Measurements from ENCODE around the gene PPT1.

Gene PPT1

DNA sequence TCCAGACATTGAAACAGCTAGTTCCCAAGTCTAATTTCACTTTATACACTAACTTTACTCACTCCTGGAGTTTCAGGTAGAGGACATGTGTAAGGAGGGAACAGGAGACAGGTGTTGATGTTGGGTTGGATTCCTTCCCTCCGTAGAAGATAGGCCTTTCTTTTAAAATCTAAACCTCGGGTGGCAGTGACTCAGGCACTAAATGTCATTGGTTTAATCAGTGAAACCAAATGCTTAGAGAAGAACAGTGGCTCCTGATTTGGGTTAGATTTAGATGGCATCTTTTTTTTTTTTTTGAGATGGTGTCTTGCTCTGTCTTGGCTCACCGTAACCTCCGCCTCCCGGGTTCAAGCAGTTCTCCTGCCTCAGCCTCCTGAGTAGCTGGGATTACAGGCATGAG lies 49.3 kb downstream of the PPT1 start:
- H3K4me3 ChIP-seq (ENCODE audit: low read depth in 1 of 2, low read length in 2 of 2), result no peak overlapping the region
- peak overlapping the region; percentile 32 for H3K27ac ChIP-seq (ENCODE audit: low read depth, low read length)
- no peaks in the 10 kb centered on the region for H3K27me3 ChIP-seq (ENCODE audit: control insufficient read depth in 1 of 2, insufficient read depth in 2 of 2, low read length in 2 of 2)
- no peaks in the 10 kb centered on the region for H3K36me3 ChIP-seq (ENCODE audit: insufficient read depth, low read length)
- H3K9ac ChIP-seq (ENCODE audit: low read length), result no peak overlapping the region
- H3K9me3 ChIP-seq (ENCODE audit: low read length), result no peaks in the 10 kb centered on the region
- H3K4me1 ChIP-seq (ENCODE audit: insufficient read depth, low read length), result peaks cover 60% of the 10 kb centered on the region

DNA sequence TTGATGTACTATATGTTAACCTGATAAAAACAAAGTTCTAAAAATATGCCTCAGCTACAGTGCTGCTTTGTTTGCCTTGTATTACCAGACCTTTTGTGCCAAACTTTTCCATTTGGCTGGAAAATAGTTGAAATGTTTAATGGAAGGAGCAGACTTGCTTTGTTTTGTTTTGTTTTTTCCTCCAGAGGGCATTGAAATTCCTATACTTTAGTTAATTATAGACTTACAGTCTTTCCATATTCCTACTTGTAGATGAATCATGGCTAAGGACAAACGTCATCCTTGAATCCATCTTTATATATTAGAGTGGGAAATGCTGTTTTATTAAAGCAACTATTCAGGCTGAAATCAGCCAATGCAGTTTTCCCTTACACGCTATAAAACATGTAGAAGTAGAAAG lies 49.8 kb downstream of the PPT1 start:
- no peaks in the 10 kb centered on the region for H3K36me3 ChIP-seq (ENCODE audit: insufficient read depth, low read length)
- H3K9ac ChIP-seq (ENCODE audit: low read length), result no peak overlapping the region
- peaks cover 65% of the 10 kb centered on the region for H3K4me1 ChIP-seq (ENCODE audit: insufficient read depth, low read length)
- H3K4me3 ChIP-seq (ENCODE audit: low read depth in 1 of 2, low read length in 2 of 2), result no peak overlapping the region
- H3K27ac ChIP-seq (ENCODE audit: low read depth, low read length), result no peak overlapping the region
- H3K9me3 ChIP-seq (ENCODE audit: low read length), result no peaks in the 10 kb centered on the region
- no peaks in the 10 kb centered on the region for H3K27me3 ChIP-seq (ENCODE audit: control insufficient read depth in 1 of 2, insufficient read depth in 2 of 2, low read length in 2 of 2)

DNA sequence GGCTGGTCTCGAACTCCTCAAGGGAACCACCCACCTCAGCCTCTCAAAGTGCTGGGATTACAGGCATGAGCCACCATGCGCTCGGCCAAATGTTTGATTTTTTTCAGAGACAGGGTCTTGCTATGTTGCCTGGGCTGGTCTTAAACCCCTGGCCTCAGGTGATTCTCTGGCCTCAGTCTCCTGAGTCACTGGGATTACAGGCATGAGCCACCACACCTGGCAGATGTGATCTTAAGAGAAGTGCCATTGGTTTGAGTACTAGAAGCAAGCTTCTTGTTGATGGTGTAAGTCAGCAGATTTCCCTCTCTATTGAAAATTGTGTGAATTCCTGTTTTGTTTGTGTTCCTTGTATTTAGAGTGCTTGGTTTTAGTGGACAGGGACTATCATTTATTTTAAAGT lies 51.3 kb downstream of the PPT1 start:
- H3K9me3 ChIP-seq (ENCODE audit: low read length), result no peaks in the 10 kb centered on the region
- H3K9ac ChIP-seq (ENCODE audit: low read length), result no peak overlapping the region
- no peaks in the 10 kb centered on the region for H3K36me3 ChIP-seq (ENCODE audit: insufficient read depth, low read length)
- H3K4me3 ChIP-seq (ENCODE audit: low read depth in 1 of 2, low read length in 2 of 2), result no peak overlapping the region
- H3K27me3 ChIP-seq (ENCODE audit: control insufficient read depth in 1 of 2, insufficient read depth in 2 of 2, low read length in 2 of 2), result no peaks in the 10 kb centered on the region
- peaks cover 63% of the 10 kb centered on the region for H3K4me1 ChIP-seq (ENCODE audit: insufficient read depth, low read length)
- no peak overlapping the region for H3K27ac ChIP-seq (ENCODE audit: low read depth, low read length)

DNA sequence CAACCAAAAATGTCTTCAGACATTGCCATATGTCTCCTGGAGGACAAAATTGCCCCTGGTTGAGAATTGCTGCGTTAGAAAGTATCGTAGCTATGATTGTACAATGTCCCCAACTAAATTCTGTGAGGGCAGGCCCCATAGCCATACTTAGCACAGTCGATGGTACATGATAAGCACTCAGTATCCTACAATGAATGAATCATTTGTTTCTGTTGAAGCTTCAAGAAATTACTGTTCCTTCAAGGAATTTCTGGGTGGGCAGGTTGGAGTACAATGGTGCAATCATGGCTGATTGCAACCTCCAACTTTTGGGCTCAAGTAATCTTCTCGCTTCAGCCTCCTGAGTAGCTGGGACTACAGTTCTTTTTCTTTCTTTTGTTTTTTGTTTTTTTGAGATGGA lies 51.9 kb downstream of the PPT1 start:
- H3K36me3 ChIP-seq (ENCODE audit: insufficient read depth, low read length), result no peaks in the 10 kb centered on the region
- H3K9ac ChIP-seq (ENCODE audit: low read length), result no peak overlapping the region
- no peaks in the 10 kb centered on the region for H3K9me3 ChIP-seq (ENCODE audit: low read length)
- H3K4me3 ChIP-seq (ENCODE audit: low read depth in 1 of 2, low read length in 2 of 2), result no peak overlapping the region
- H3K27ac ChIP-seq (ENCODE audit: low read depth, low read length), result no peak overlapping the region
- peaks cover 59% of the 10 kb centered on the region for H3K4me1 ChIP-seq (ENCODE audit: insufficient read depth, low read length)
- no peaks in the 10 kb centered on the region for H3K27me3 ChIP-seq (ENCODE audit: control insufficient read depth in 1 of 2, insufficient read depth in 2 of 2, low read length in 2 of 2)

DNA sequence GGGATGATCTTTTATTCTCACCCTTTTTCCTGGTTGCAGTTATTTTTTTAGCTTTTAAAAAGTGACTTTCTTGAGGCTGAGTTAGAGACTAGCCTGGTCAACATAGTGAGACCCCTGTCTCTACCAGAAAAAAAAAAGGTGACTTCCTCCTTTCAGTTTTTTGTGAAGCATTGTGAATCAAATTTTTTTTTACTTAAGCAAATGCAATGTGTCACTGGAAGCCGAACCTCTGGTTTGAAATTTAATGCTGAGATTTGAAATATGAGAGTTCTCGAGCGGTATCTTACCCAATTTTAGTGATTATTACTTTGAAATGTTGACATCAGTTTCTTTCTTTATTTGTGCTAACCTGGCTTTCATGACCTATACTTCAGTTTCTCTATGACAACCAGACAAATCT lies 52.9 kb downstream of the PPT1 start:
- Histone ChIP-seq H3K4me3 (ENCODE audit: low read depth in 1 of 2, low read length in 2 of 2) (no peak overlapping the region), H3K27ac (ENCODE audit: low read depth, low read length) (no peak overlapping the region), H3K36me3 (ENCODE audit: insufficient read depth, low read length) (no peaks in the 10 kb centered on the region), H3K9me3 (ENCODE audit: low read length) (no peaks in the 10 kb centered on the region), H3K4me1 (ENCODE audit: insufficient read depth, low read length) (peaks cover 52% of the 10 kb centered on the region), H3K27me3 (ENCODE audit: control insufficient read depth in 1 of 2, insufficient read depth in 2 of 2, low read length in 2 of 2) (no peaks in the 10 kb centered on the region), H3K9ac (ENCODE audit: low read length) (no peak overlapping the region)

DNA sequence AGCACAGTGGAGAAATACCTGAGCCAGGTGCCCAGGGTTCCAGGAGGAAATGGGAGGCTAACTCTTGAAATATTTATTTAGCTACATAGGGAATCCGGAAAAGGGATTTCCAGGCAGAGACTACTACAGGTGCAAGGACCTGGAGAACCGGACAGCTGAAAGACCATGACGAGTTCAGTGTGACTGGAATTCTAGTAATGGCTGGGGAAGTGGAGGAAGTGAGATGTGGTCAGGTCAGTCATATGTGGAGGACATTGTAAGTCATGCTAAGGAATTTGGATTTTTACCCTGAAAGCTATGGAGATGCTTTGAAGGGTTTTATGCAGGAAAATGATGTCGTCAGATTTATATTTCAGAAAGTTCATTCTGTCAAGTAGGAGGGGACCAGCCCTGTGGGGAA lies 54.7 kb downstream of the PPT1 start:
- no peaks in the 10 kb centered on the region for H3K27me3 ChIP-seq (ENCODE audit: control insufficient read depth in 1 of 2, insufficient read depth in 2 of 2, low read length in 2 of 2)
- peak overlapping the region in 1 of 2 donors; percentile 36 for H3K4me3 ChIP-seq (ENCODE audit: low read depth in 1 of 2, low read length in 2 of 2)
- no peaks in the 10 kb centered on the region for H3K9me3 ChIP-seq (ENCODE audit: low read length)
- no peak overlapping the region for H3K27ac ChIP-seq (ENCODE audit: low read depth, low read length)
- H3K9ac ChIP-seq (ENCODE audit: low read length), result peak overlapping the region; percentile 1
- H3K4me1 ChIP-seq (ENCODE audit: insufficient read depth, low read length), result peaks cover 45% of the 10 kb centered on the region
- H3K36me3 ChIP-seq (ENCODE audit: insufficient read depth, low read length), result no peaks in the 10 kb centered on the region

DNA sequence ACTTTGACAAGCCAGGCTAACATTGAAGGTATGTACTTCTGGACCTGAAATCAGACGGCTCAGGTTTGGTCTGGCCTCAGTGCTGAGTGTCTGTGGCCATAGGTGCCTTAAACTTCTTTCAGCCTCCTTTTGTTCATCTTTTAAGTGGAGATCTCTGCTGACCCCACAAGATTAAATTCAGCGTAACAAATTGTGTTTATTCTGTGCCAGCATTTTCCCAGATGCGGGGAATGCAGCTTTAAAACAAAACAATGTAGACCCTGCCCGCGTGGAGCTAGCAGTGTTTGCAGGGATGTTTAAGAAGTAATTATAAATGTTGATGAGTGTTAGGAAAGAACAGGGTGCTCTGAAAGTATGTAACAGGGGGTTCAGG lies 55.6 kb downstream of the PPT1 start:
- H3K9ac ChIP-seq (ENCODE audit: low read length), result peak overlapping the region; percentile 85
- peaks cover 43% of the 10 kb centered on the region for H3K4me1 ChIP-seq (ENCODE audit: insufficient read depth, low read length)
- no peaks in the 10 kb centered on the region for H3K27me3 ChIP-seq (ENCODE audit: control insufficient read depth in 1 of 2, insufficient read depth in 2 of 2, low read length in 2 of 2)
- peak overlapping the region; percentile 92 for H3K27ac ChIP-seq (ENCODE audit: low read depth, low read length)
- H3K4me3 ChIP-seq (ENCODE audit: low read depth in 1 of 2, low read length in 2 of 2), result peak overlapping the region; percentile 78 to 81
- H3K9me3 ChIP-seq (ENCODE audit: low read length), result no peaks in the 10 kb centered on the region
- no peaks in the 10 kb centered on the region for H3K36me3 ChIP-seq (ENCODE audit: insufficient read depth, low read length)

DNA sequence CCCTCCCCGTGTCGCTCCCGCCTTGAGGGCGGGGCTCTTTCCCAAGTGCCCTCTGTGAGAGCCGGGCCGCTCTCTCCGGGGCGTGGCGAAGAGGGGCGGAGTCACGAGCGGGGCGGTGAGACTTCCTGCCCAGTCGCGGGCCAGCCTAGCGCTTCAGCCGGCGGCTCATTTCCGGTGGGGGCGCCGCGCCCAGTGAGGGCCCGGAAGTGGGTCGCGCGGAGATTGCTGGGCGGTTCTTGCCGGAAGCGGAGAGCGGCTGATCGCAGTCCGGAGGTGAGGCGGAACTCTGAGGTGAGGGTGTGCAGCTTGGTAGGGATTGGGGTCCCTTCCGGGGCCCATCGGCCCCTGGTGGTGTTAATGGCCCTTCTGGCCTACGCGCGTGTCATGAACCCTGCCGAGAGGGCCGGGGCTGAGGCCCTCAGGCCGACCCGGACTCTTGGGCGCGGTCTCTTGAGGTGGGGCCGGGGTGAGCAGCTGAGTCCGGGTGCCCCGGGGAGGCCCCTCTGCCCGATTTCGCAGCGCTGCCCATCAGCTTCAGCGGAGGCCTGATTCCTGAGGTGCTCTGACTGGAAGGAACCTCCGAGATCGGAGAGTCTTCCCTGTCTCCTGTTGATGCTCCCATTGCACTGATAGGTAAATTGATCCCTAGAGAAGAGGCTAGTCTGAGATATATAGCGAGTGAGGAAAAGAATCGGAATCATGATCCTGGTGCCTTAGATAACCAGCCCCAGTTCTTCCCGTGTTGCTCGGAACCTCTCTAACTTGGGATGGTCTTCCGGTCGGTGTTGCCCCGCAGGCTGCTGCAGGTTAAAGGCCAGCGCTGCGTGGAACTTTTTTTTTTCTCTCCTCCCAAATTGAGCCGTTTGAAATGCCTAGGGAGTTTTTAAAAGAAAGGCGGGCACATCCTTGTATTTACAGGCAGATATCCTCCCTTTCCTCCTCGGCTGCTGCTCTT lies 56.3 kb downstream of the PPT1 start, which contains the start of gene CAP1:
TSS of gene CAP1 (plus strand) at position 219 of the 955 bp plus-strand sequence. CDS start 18,618 bp downstream, outside the sequence.
- Histone ChIP-seq H3K9ac (ENCODE audit: low read length) (peak within 1 kb of the TSS; percentile 98), H3K4me1 (ENCODE audit: insufficient read depth, low read length) (peaks cover 43% of the 10 kb centered on the region), H3K9me3 (ENCODE audit: low read length) (no peaks in the 10 kb centered on the region), H3K4me3 (ENCODE audit: low read depth in 1 of 2, low read length in 2 of 2) (peak within 1 kb of the TSS; percentile 78 to 81), H3K27ac (ENCODE audit: low read depth, low read length) (peak within 1 kb of the TSS; percentile 94), H3K36me3 (ENCODE audit: insufficient read depth, low read length) (no peaks in the 10 kb centered on the region), H3K27me3 (ENCODE audit: control insufficient read depth in 1 of 2, insufficient read depth in 2 of 2, low read length in 2 of 2) (no peaks in the 10 kb centered on the region)

DNA sequence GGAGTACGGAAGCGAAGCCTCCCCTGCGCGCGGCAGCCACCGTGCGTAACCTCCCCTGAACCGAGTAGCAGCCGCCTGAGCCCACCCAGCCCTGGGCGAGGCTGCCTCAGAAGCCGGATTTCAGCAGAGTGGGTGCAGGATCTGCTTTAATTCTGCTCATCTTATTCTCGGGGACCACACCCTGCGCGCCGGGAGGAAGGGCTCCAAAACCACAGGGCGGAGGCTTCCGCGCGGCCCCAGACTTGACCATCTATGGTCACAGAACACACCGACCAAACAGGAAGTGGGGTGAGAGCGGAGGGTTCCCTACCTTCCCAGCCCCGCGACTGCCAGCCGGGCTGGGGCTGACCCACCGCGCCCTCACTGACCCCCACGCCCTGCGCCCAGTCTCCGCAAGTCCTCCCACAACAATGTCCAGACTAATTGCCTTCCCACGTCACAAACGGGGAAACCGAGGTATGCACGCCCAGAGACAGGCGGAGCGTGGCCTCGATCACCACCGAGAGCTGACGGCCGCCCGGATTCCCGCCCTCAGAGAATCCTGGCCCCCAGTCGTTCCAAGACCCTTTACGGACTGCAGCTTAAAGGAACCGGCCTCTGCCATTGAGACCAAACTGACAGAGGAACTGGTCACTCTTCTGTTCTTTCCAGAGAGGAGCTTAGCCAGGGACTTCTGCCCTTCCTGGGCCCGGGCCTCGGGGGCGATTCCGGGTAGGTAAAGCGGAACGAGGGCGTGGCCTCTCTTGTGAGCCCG lies 57.1 kb downstream of the PPT1 start:
- H3K9me3 ChIP-seq (ENCODE audit: low read length), result no peaks in the 10 kb centered on the region
- peaks cover 40% of the 10 kb centered on the region for H3K4me1 ChIP-seq (ENCODE audit: insufficient read depth, low read length)
- H3K27me3 ChIP-seq (ENCODE audit: control insufficient read depth in 1 of 2, insufficient read depth in 2 of 2, low read length in 2 of 2), result no peaks in the 10 kb centered on the region
- peak overlapping the region; percentile 70 to 81 for H3K4me3 ChIP-seq (ENCODE audit: low read depth in 1 of 2, low read length in 2 of 2)
- H3K36me3 ChIP-seq (ENCODE audit: insufficient read depth, low read length), result no peaks in the 10 kb centered on the region
- peak overlapping the region; percentile 94 for H3K27ac ChIP-seq (ENCODE audit: low read depth, low read length)
- H3K9ac ChIP-seq (ENCODE audit: low read length), result peak overlapping the region; percentile 98

DNA sequence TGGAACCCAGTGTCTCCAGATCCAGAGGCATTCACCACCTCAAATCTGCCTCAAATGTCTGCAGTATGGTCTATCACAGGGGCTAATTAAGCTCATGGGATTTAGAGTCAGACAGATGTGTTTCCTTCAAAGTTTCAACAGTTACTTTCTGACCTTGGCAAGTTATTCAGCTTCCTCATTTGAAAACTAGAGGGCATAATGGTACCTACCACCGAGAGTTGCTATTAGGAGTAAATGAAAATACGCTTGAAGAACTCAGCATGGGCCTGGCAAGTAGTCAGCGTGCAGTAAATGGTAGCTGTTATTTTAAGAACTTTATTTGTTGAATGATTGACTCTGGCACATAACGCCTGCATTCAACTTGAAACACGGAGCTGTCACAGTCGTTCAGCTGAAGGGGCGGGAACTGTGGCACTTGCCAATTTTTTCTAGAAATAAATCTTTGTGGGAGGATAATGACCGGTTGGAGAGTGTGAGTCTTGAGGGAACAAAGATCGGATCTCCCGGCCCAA lies 57.8 kb downstream of the PPT1 start:
- Histone ChIP-seq H3K9me3 (ENCODE audit: low read length) (no peaks in the 10 kb centered on the region), H3K27ac (ENCODE audit: low read depth, low read length) (peak overlapping the region; percentile 94), H3K4me1 (ENCODE audit: insufficient read depth, low read length) (peaks cover 40% of the 10 kb centered on the region)

DNA sequence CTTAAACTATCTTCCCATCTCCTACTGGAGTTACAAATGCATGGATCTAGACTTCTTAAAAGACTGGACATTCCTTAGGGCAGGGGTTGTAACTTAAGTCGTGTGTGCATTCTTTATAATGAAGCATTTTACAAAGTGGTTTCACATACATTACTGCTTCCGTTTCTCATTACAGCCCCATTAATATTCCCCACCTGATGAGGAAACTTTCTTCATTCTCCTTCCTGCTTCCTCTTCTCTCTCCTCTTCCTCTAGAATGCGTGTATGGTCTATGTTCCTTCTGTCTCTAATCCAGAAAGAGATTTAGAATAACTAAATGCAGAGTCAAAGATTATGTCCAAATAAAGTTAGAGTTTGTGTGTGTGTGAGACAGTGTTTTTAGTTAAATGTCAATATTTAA lies 58.4 kb downstream of the PPT1 start:
- Histone ChIP-seq H3K27ac (ENCODE audit: low read depth, low read length) (peak overlapping the region; percentile 94), H3K36me3 (ENCODE audit: insufficient read depth, low read length) (no peaks in the 10 kb centered on the region), H3K9ac (ENCODE audit: low read length) (peak overlapping the region; percentile 98), H3K4me3 (ENCODE audit: low read depth in 1 of 2, low read length in 2 of 2) (no peak overlapping the region), H3K4me1 (ENCODE audit: insufficient read depth, low read length) (peaks cover 40% of the 10 kb centered on the region), H3K9me3 (ENCODE audit: low read length) (no peaks in the 10 kb centered on the region), H3K27me3 (ENCODE audit: control insufficient read depth in 1 of 2, insufficient read depth in 2 of 2, low read length in 2 of 2) (no peaks in the 10 kb centered on the region)

More for the DNA sequence above, 57.8 kb downstream of the PPT1 start:
- H3K36me3 ChIP-seq (ENCODE audit: insufficient read depth, low read length), result no peaks in the 10 kb centered on the region
- peak overlapping the region; percentile 70 to 81 for H3K4me3 ChIP-seq (ENCODE audit: low read depth in 1 of 2, low read length in 2 of 2)
- peak overlapping the region; percentile 98 for H3K9ac ChIP-seq (ENCODE audit: low read length)
- H3K27me3 ChIP-seq (ENCODE audit: control insufficient read depth in 1 of 2, insufficient read depth in 2 of 2, low read length in 2 of 2), result no peaks in the 10 kb centered on the region
